WTC11 (cell line): ENCODE measurements around the gene SLC25A41. TPM values are rescaled to one million over a fixed set of nuclear protein-coding genes. Genes with fewer than 3 reads are reported as not detected.

Experiments used
- ATAC-seq: fragments of 200-7000 bp; cut with Tn5 transposase; 2 replicates; pipeline ENCODE4 v1.10.0; 2021; ENCODE audit warnings: mild to moderate bottlenecking, moderate library complexity
- CTCF ChIA-PET: fragments of 300-600 bp; sonication (Branson Sonifier 250); formaldehyde crosslinking; loops from one replicate; lab custom pipeline; 2021; ENCODE audit warnings: antibody characterized with exemption; lab: Charles Lee
- POLR2A ChIA-PET: fragments of 350-600 bp; sonication (Branson Sonifier 250); formaldehyde crosslinking; loops from one replicate; lab custom pipeline; 2021; ENCODE audit warnings: antibody characterized with exemption; lab: Charles Lee
- DNase-seq: peaks from one replicate; pipeline ENCODE4 v3.0.0; 2021; ENCODE audit warnings: low spot score
- H3K27ac Mint-ChIP-seq: 2 replicates; pipeline ENCODE4 v1.8.0; 2021; ENCODE audit warnings: mixed read lengths
- H3K27me3 Mint-ChIP-seq: 2 replicates; pipeline ENCODE4 v1.8.0; 2021; ENCODE audit warnings: low read depth, mild to moderate bottlenecking, moderate library complexity, mixed read lengths
- H3K36me3 Mint-ChIP-seq: 2 replicates; pipeline ENCODE4 v1.8.0; 2021; ENCODE audit warnings: mixed read lengths
- H3K4me1 Mint-ChIP-seq: 2 replicates; pipeline ENCODE4 v1.8.0; 2022; ENCODE audit warnings: mixed read lengths
- H3K4me3 Mint-ChIP-seq: 2 replicates; pipeline ENCODE4 v1.8.0; 2021; ENCODE audit warnings: mild to moderate bottlenecking, moderate library complexity, mixed read lengths
- H3K9me3 Mint-ChIP-seq: 2 replicates; pipeline ENCODE4 v1.8.0; 2021; ENCODE audit warnings: mixed read lengths
- AR ChIP-seq: fragments of 250-450 bp; sonication (Bioruptor Pico); IDR thresholded peaks from 2 replicates; pipeline ENCODE4 v1.9.0; 2021; ENCODE audit warnings: mild to moderate bottlenecking
- CBFB ChIP-seq: sonication (generic); formaldehyde crosslinking; IDR thresholded peaks from 2 replicates; pipeline ENCODE4 v1.8.1; 2022; ENCODE audit warnings: mild to moderate bottlenecking, low read depth, missing genetic modification reagents
- ELF4 ChIP-seq: sonication (generic); formaldehyde crosslinking; IDR thresholded peaks from 2 replicates; pipeline ENCODE4 v1.8.1; 2022; ENCODE audit warnings: low read depth, mild to moderate bottlenecking, moderate library complexity, missing genetic modification reagents
- FOXK1 ChIP-seq: sonication (generic); formaldehyde crosslinking; IDR thresholded peaks from 2 replicates; pipeline ENCODE4 v1.8.0; 2022; ENCODE audit warnings: mild to moderate bottlenecking, moderate library complexity, missing genetic modification reagents
- FOXP1 ChIP-seq: sonication (generic); formaldehyde crosslinking; IDR thresholded peaks from 2 replicates; pipeline ENCODE4 v1.8.0; 2022; ENCODE audit warnings: missing genetic modification reagents, mild to moderate bottlenecking, moderate library complexity, borderline replicate concordance
- MAX ChIP-seq: sonication (generic); formaldehyde crosslinking; IDR thresholded peaks from 2 replicates; pipeline ENCODE4 v1.8.0; 2022; ENCODE audit warnings: mild to moderate bottlenecking, missing genetic modification reagents
- MYBL2 ChIP-seq: sonication (generic); formaldehyde crosslinking; IDR thresholded peaks from 2 replicates; pipeline ENCODE4 v1.8.1; 2023; ENCODE audit warnings: mild to moderate bottlenecking, moderate library complexity, missing genetic modification reagents
- RELA ChIP-seq: sonication (generic); formaldehyde crosslinking; IDR thresholded peaks from 2 replicates; pipeline ENCODE4 v1.8.1; 2022; ENCODE audit warnings: missing genetic modification reagents, mild to moderate bottlenecking, borderline replicate concordance
- TEAD1 ChIP-seq: sonication (generic); formaldehyde crosslinking; IDR thresholded peaks from 2 replicates; pipeline ENCODE4 v1.8.0; 2022; ENCODE audit warnings: mild to moderate bottlenecking, missing genetic modification reagents
- TP53 ChIP-seq: sonication (generic); formaldehyde crosslinking; IDR thresholded peaks from 2 replicates; pipeline ENCODE4 v1.8.1; 2023; ENCODE audit warnings: mild to moderate bottlenecking, missing genetic modification reagents
- ZBTB21 ChIP-seq: sonication (generic); formaldehyde crosslinking; IDR thresholded peaks from 2 replicates; pipeline ENCODE4 v1.8.1; 2023; ENCODE audit warnings: mild to moderate bottlenecking, missing genetic modification reagents, borderline replicate concordance
- ZNF138 ChIP-seq: sonication (generic); formaldehyde crosslinking; conservative IDR thresholded peaks from 2 replicates; pipeline ENCODE4 v1.8.1; 2022; ENCODE audit warnings: mild to moderate bottlenecking, moderate library complexity, missing genetic modification reagents
- ZNF232 ChIP-seq: sonication (generic); formaldehyde crosslinking; IDR thresholded peaks from 2 replicates; pipeline ENCODE4 v1.8.0; 2022; ENCODE audit warnings: mild to moderate bottlenecking, missing genetic modification reagents
- ZNF281 ChIP-seq: sonication (generic); formaldehyde crosslinking; IDR thresholded peaks from 2 replicates; pipeline ENCODE4 v1.8.0; 2023; ENCODE audit warnings: mild to moderate bottlenecking, missing genetic modification reagents
- ZNF396 ChIP-seq: fragments of 250-450 bp; sonication (Bioruptor Pico); IDR thresholded peaks from 2 replicates; pipeline ENCODE4 v1.8.0; 2021; ENCODE audit warnings: mild to moderate bottlenecking, moderate library complexity, borderline replicate concordance
- ZNF423 ChIP-seq: fragments of 250-450 bp; sonication (Bioruptor Pico); IDR thresholded peaks from 2 replicates; pipeline ENCODE4 v2.1.2; 2022; ENCODE audit warnings: mild to moderate bottlenecking, moderate library complexity
- ZNF671 ChIP-seq: fragments of 250-450 bp; sonication (Bioruptor Pico); IDR thresholded peaks from 2 replicates; pipeline ENCODE4 v1.8.0; 2021; ENCODE audit warnings: mild to moderate bottlenecking
- total RNA-seq: library from RNA; stranded (reverse); gene quantifications from 3 replicates; pipeline ENCODE4 v1.2.3, GENCODE V29; 2021
- TF ChIP-seq, protein P1 (sequence below): sonication (generic); formaldehyde crosslinking; IDR thresholded peaks from 2 replicates; pipeline ENCODE4 v1.8.1; 2023; ENCODE audit warnings: mild to moderate bottlenecking, missing genetic modification reagents
- TF ChIP-seq, protein P2 (sequence below): sonication (generic); formaldehyde crosslinking; IDR thresholded peaks from 2 replicates; pipeline ENCODE4 v1.8.1; 2023; ENCODE audit warnings: mild to moderate bottlenecking, missing genetic modification reagents, moderate library complexity
- TF ChIP-seq, protein P3 (sequence below): sonication (generic); formaldehyde crosslinking; conservative IDR thresholded peaks from 2 replicates; pipeline ENCODE4 v1.8.1; 2023; ENCODE audit warnings: mild to moderate bottlenecking, low read depth, missing genetic modification reagents, moderate library complexity

SLC25A41 gene
- total RNA-seq, 1 experiment from 2014 or later = 0.35 TPM

DNA sequence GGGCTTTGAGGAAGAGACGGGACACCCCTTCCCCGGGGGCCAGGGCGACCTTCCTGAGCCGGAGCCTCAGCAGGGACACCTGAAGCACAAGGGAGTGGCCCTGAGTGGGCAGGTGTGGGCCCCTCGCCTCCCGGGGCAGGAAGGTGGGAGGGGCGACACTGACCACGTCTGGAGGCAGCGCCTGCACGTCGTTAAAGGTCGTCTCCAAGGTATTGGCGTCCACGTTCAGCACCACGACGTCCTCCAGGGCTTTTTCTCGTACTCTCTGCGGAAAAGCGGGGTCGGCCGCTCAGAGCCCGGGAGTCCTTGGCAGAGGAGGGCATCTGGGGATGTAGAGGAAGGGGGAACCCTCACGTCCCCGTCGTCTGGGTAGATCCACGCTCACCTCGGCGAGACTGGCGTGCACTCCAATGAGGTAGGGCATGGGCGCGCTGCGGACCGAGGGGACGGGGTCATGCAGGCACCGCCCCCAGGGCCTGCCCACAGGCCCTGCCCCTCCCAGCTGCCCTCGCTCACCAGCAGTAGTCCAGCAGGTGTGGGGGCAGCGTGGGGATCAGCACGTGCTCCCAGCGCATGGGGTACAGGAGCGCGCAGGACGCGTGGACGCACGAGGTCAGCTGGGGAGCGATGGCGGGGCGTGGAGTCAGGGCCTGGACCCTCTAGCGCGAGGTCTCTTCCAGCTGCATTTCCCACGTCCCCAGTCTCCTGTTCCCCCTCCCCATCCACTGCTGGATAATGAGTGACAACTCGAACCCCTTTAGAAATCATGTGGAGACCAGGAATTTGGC, 42.0 kb upstream of the SLC25A41 start:
- Mint-ChIP-seq H3K27me3 (peaks cover 30% of the 10 kb centered on the region), H3K9me3 (no peaks in the 10 kb centered on the region), H3K4me3 (peak overlapping the region; percentile 81), H3K36me3 (no peaks in the 10 kb centered on the region), H3K4me1 (peaks cover 5% of the 10 kb centered on the region; the same call in 1 of the 2 replicates), H3K27ac (peak overlapping the region; percentile 45; the same call in 1 of the 2 replicates)
- ChIA-PET CTCF (interaction anchor here (0.6 to 2.1 kb wide), 15 partner anchors 15 to 672 kb away, joined by 3 to 11 read pairs (median 4); partner anchors contain the start of genes ALKBH7, GPR108 and SLC25A23), POLR2A (interaction anchor here (0.7 to 2.1 kb wide), 7 partner anchors 11 to 571 kb away, joined by 3 to 10 read pairs (median 7); partner anchors contain the start of genes ALKBH7, CRB3, KHSRP and SLC25A23)
- DNase-seq (peak; percentile 56), ATAC-seq (peak; percentile 19)
- TF ChIP-seq ZNF138 (CRISPR knock-in tag) (peak; percentile 91; the same call in 1 of the 2 replicates), FOXP1 (CRISPR knock-in tag) (peak; percentile 62), AR (no peak), MAX (peak; percentile 93), TP53 (CRISPR knock-in tag) (peak; percentile 78; the same call in 1 of the 2 replicates), ZNF423 (CRISPR knock-in tag) (no peak), CBFB (0 out of 2 replicates have a peak, but pooled peaks have one; percentile 27), ZNF396 (CRISPR knock-in tag) (no peak), ELF4 (CRISPR knock-in tag) (0 out of 2 replicates have a peak, but pooled peaks have one; percentile 54), ZBTB21 (CRISPR knock-in tag) (0 out of 2 replicates have a peak, but pooled peaks have one; percentile 49), FOXK1 (CRISPR knock-in tag) (peak; percentile 69; the same call in 1 of the 2 replicates), TEAD1 (CRISPR knock-in tag) (peak; percentile 63; the same call in 1 of the 2 replicates), ZNF281 (CRISPR knock-in tag) (peak; percentile 78; the same call in 1 of the 2 replicates), RELA (peak; percentile 81; the same call in 1 of the 2 replicates), ZNF232 (CRISPR knock-in tag) (0 out of 2 replicates have a peak, but pooled peaks have one; percentile 23), ZNF671 (CRISPR knock-in tag) (no peak), MYBL2 (0 out of 2 replicates have a peak, but pooled peaks have one; percentile 52)
- TF ChIP-seq, protein P1, sequence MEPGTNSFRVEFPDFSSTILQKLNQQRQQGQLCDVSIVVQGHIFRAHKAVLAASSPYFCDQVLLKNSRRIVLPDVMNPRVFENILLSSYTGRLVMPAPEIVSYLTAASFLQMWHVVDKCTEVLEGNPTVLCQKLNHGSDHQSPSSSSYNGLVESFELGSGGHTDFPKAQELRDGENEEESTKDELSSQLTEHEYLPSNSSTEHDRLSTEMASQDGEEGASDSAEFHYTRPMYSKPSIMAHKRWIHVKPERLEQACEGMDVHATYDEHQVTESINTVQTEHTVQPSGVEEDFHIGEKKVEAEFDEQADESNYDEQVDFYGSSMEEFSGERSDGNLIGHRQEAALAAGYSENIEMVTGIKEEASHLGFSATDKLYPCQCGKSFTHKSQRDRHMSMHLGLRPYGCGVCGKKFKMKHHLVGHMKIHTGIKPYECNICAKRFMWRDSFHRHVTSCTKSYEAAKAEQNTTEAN (CRISPR knock-in tag) = peak; percentile 44; the same call in 1 of the 2 replicates
- TF ChIP-seq, protein P2, sequence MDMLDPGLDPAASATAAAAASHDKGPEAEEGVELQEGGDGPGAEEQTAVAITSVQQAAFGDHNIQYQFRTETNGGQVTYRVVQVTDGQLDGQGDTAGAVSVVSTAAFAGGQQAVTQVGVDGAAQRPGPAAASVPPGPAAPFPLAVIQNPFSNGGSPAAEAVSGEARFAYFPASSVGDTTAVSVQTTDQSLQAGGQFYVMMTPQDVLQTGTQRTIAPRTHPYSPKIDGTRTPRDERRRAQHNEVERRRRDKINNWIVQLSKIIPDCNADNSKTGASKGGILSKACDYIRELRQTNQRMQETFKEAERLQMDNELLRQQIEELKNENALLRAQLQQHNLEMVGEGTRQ (CRISPR knock-in tag) = peak; percentile 50; the same call in 1 of the 2 replicates
- TF ChIP-seq, protein P3, sequence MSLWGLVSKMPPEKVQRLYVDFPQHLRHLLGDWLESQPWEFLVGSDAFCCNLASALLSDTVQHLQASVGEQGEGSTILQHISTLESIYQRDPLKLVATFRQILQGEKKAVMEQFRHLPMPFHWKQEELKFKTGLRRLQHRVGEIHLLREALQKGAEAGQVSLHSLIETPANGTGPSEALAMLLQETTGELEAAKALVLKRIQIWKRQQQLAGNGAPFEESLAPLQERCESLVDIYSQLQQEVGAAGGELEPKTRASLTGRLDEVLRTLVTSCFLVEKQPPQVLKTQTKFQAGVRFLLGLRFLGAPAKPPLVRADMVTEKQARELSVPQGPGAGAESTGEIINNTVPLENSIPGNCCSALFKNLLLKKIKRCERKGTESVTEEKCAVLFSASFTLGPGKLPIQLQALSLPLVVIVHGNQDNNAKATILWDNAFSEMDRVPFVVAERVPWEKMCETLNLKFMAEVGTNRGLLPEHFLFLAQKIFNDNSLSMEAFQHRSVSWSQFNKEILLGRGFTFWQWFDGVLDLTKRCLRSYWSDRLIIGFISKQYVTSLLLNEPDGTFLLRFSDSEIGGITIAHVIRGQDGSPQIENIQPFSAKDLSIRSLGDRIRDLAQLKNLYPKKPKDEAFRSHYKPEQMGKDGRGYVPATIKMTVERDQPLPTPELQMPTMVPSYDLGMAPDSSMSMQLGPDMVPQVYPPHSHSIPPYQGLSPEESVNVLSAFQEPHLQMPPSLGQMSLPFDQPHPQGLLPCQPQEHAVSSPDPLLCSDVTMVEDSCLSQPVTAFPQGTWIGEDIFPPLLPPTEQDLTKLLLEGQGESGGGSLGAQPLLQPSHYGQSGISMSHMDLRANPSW (CRISPR knock-in tag) = 0 out of 2 replicates have a peak, but pooled peaks have one; percentile 84
